Upper lobe of left lung (tissue), 6 donors: ENCODE results near the gene HAUS1. TPM values are rescaled to one million over a fixed set of nuclear protein-coding genes. Genes with fewer than 3 reads are reported as not detected.

Experiments
- ATAC-seq, 2 donors: fragments of 200-7000 bp; cut with Tn5 transposase; one replicate each; pipeline ENCODE4 v1.9.1; 2022; ENCODE audit warnings: mild to moderate bottlenecking in 2 of 2, moderate library complexity in 2 of 2; ENCODE audit not compliant: low FRiP score in 2 of 2
- DNase-seq, 2 donors: peaks; one replicate each; pipeline ENCODE4 v3.0.0-alpha.2; 2019 to 2020
- H3K27ac ChIP-seq, 4 donors: fragments of 200-600 bp; sonication (generic); one replicate each; pipeline ENCODE4 v1.5.1; 2016 to 2019
- H3K27me3 ChIP-seq, 4 donors: fragments of 200-600 bp; sonication (generic); one replicate each; pipeline ENCODE4 v1.5.1; 2017 to 2019
- H3K36me3 ChIP-seq, 4 donors: fragments of 200-600 bp; sonication (generic); one replicate each; pipeline ENCODE4 v1.5.1; 2016 to 2019
- H3K4me1 ChIP-seq, 4 donors: fragments of 200-600 bp; sonication (generic); one replicate each; pipeline ENCODE4 v1.5.1; 2018 to 2019
- H3K4me3 ChIP-seq, 4 donors: fragments of 200-600 bp; sonication (generic); one replicate each; pipeline ENCODE4 v1.5.1; 2017 to 2019; ENCODE audit warnings: mild to moderate bottlenecking in 2 of 4, moderate library complexity in 1 of 4
- H3K9me3 ChIP-seq, 4 donors: fragments of 200-600 bp; sonication (generic); one replicate each; pipeline ENCODE4 v1.5.1; 2018 to 2019
- EP300 ChIP-seq, 4 donors: sonication (generic); formaldehyde crosslinking; IDR thresholded peaks; one replicate each; pipeline ENCODE4 v1.5.1; 2017; ENCODE audit warnings: antibody characterized with exemption in 4 of 4, control low read depth in 2 of 4
- POLR2A ChIP-seq, 4 donors: fragments of 450-650 bp; IDR thresholded peaks; one replicate each; pipeline ENCODE4 v1.5.1; 2016 to 2017; ENCODE audit warnings: antibody characterized with exemption in 4 of 4, mild to moderate bottlenecking in 2 of 4
- POLR2AphosphoS5 ChIP-seq, 2 donors: sonication (generic); formaldehyde crosslinking; IDR thresholded peaks; one replicate each; pipeline ENCODE4 v1.5.1; 2017; ENCODE audit warnings: antibody characterized with exemption in 2 of 2
- WGBS, 2 donors: methylation state at CpG; one replicate each; pipeline ENCODE4 v1.1.5; 2017 to 2018; 5-methylcytosine and 5-hydroxymethylcytosine counted together
- total RNA-seq, 6 donors: library from RNA; depleted of rRNA in 4 of 6; stranded (reverse); fragments of >200 nt in 4 of 6; gene quantifications; one replicate each; pipeline versions ENCODE4 v1.1.0 to v1.2.1, GENCODE V29; 2016 to 2021
- TF ChIP-seq, protein P1 (sequence below), 6 experiments: fragments of 450-650 bp in 4 of 6; fragments of 200-600 bp in 2 of 6; sonication (generic) in 2 of 6; IDR thresholded peaks; one replicate each; pipeline ENCODE4 v1.5.1; 2016 to 2019; ENCODE audit warnings: antibody characterized with exemption in 6 of 6
- donor health status: DM: no; HTN: no; CAD: no; lungs with moderate emphysema.
- donor health status: DM: no; HTN: yes; CAD: no; lungs with severe emphysema.

HAUS1 gene
- total RNA-seq, 6 donors from 2014 or later = 16.0 to 41.9 (median 27.5) TPM

DNA sequence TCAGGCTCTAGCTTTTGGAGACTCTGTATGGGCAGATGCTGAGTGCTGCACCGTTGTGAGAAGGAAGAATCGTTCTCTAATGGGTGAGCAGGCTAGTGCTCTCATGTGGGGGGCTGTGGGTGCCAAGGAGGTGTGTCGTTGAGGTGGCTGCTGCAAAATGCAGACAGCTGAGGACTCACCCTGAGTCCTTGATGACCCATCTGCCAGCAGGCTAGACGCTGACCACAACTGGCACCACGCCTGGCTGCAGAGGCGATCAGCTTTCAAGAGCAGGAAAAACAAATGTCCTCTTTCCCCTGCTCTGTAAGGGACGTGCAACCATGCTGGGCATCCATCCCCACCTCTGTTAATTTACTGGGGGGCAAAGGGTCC is 48.2 kb downstream of the HAUS1 start:
- Histone ChIP-seq H3K4me1 (peaks cover 0 to 19% (median 12%) of the 10 kb centered on the region in 4 donors), H3K9me3 (no peaks in the 10 kb centered on the region), H3K4me3 (no peak overlapping the region), H3K36me3 (no peaks in the 10 kb centered on the region), H3K27me3 (no peaks in the 10 kb centered on the region), H3K27ac (no peak overlapping the region)
- DNase-seq = peak in 1 of 2 donors; percentile 28
- 75% methylated on average over 6 to 7 of the region's 7 CpGs for WGBS, 2 donors
- ATAC-seq = peak; percentile 25 to 27
- TF ChIP-seq EP300 (IDR thresholded peaks at IDR 0.05) (no peak), POLR2AphosphoS5 (IDR thresholded peaks at IDR 0.05) (no peak), POLR2A (IDR thresholded peaks at IDR 0.05) (no peak)
- TF ChIP-seq, protein P1, sequence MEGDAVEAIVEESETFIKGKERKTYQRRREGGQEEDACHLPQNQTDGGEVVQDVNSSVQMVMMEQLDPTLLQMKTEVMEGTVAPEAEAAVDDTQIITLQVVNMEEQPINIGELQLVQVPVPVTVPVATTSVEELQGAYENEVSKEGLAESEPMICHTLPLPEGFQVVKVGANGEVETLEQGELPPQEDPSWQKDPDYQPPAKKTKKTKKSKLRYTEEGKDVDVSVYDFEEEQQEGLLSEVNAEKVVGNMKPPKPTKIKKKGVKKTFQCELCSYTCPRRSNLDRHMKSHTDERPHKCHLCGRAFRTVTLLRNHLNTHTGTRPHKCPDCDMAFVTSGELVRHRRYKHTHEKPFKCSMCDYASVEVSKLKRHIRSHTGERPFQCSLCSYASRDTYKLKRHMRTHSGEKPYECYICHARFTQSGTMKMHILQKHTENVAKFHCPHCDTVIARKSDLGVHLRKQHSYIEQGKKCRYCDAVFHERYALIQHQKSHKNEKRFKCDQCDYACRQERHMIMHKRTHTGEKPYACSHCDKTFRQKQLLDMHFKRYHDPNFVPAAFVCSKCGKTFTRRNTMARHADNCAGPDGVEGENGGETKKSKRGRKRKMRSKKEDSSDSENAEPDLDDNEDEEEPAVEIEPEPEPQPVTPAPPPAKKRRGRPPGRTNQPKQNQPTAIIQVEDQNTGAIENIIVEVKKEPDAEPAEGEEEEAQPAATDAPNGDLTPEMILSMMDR (IDR thresholded peaks at IDR 0.05) = no peak

DNA sequence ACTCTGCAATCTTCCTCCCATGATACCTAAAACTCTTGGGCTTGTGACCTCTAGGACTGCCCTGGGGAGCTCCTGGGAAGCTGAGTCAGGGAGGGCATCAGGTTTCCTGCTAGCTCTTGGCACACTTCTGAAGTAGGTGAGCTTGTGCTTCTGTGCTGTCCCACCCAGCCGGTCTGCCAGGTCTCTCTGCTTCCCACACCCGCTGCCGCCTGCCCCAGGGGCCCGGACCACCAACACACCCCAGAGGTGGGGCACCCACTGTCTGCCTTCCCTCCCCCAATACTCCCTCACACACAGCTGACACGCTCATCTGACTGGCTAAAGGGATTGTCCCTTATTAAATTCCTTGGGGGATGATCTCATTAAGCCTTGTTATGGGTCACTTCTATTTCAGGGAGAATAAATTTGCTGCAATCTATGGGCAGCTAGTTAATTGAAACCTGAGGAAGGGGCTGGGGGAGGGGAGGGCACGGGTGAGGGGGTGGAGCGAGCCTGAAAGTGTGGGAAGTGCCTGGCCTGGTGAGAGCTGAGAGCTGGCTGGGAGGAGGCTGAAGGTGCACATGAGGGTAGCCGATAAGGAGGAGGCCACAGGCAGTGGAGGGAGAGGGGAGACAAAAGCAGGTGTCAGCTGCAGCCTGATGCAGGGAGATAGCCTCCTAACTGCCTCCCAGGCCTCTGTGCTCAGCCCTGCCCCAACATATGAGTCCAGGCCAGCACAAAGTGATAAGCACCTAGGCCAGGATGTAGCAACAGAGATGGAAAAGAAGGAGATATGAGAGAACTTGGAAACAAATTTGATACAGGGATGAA is 48.8 kb downstream of the HAUS1 start:
- no peak overlapping the region for H3K27ac ChIP-seq
- H3K4me1 ChIP-seq = peaks cover 0 to 19% (median 12%) of the 10 kb centered on the region in 4 donors
- WGBS, 2 donors = 55 to 67% methylated on average over 4 to 8 of the region's 8 CpGs
- TF ChIP-seq, protein P1 (IDR thresholded peaks at IDR 0.05) = no peak
- TF ChIP-seq EP300 (IDR thresholded peaks at IDR 0.05) = no peak
- no peak for TF ChIP-seq POLR2AphosphoS5 (IDR thresholded peaks at IDR 0.05)
- TF ChIP-seq POLR2A (IDR thresholded peaks at IDR 0.05) = no peak
- peak; percentile 68 to 69 for DNase-seq
- H3K9me3 ChIP-seq = no peaks in the 10 kb centered on the region
- H3K4me3 ChIP-seq = no peak overlapping the region
- H3K27me3 ChIP-seq = no peaks in the 10 kb centered on the region
- peak in 1 of 2 donors; percentile 7 for ATAC-seq
- H3K36me3 ChIP-seq = no peaks in the 10 kb centered on the region

DNA sequence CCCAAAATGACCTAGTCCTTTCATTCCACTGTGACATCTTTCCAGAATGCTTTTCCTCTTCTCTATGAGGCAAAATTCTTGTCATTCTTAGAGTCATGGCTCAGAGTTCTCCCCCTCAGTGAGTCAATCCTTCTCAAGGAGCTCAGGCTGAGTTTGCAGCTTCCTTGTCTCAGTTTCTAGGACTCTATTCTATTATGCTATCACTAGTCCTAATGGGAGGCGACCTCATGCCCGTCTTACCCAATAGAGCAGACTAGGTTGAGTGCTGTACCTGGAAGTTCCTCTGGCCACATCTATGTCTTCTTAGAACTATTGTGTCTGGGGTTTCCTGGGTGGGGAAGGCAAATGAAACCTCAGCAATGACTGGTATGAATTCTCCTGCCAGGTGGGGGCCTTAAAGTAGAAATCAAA is 51.5 kb downstream of the HAUS1 start:
- H3K27me3 ChIP-seq = no peaks in the 10 kb centered on the region
- no peaks in the 10 kb centered on the region for H3K36me3 ChIP-seq
- peaks cover 0 to 15% (median 1%) of the 10 kb centered on the region in 4 donors for H3K4me1 ChIP-seq
- DNase-seq (peak in 1 of 2 donors; percentile 28), ATAC-seq (peak; percentile 23 to 59)
- H3K4me3 ChIP-seq = no peak overlapping the region
- 67 to 93% methylated on average over 2 of the region's 2 CpGs for WGBS, 2 donors
- peak overlapping the region in 2 of 4 donors; percentile 39 to 42 for H3K27ac ChIP-seq
- no peak for TF ChIP-seq EP300 (IDR thresholded peaks at IDR 0.05)
- TF ChIP-seq POLR2AphosphoS5 (IDR thresholded peaks at IDR 0.05) = no peak
- no peak for TF ChIP-seq POLR2A (IDR thresholded peaks at IDR 0.05)
- TF ChIP-seq, protein P1 (IDR thresholded peaks at IDR 0.05) = no peak
- no peaks in the 10 kb centered on the region for H3K9me3 ChIP-seq

DNA sequence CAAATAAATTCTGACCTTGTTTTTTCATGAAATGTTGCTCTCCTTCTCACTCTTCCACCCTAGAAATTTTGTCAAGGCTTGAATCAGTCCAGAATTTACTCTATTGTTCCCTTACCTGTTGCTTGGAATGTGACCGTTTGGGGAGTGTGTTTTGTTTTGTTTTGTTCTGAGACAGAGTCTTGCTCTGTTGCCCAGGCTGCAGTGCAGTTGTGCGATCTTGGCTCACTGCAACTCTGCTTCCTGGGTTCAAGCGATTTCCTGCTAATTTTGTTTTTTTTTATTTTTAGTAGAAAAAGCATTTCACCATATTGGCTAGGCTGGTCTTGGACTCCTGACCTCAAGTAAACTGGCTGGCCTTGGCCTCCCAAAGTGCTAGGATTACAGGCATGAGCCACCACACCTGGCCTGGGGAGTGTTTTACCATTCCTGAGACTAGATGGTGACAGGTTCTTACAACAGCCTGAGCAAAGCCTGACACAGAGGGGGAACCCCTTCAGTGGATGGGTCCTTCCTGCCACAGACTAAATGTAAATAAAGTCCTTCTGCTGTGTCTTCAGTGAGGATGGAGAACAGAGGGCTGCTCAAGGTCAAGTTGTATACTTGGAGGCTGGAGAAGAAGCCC is 52.0 kb downstream of the HAUS1 start:
- H3K9me3 ChIP-seq = no peaks in the 10 kb centered on the region
- H3K27ac ChIP-seq = peak overlapping the region in 2 of 4 donors; percentile 39 to 42
- H3K36me3 ChIP-seq = no peaks in the 10 kb centered on the region
- TF ChIP-seq EP300 (IDR thresholded peaks at IDR 0.05) = no peak
- TF ChIP-seq, protein P1 (IDR thresholded peaks at IDR 0.05) = no peak
- TF ChIP-seq POLR2A (IDR thresholded peaks at IDR 0.05) = no peak
- no peak for TF ChIP-seq POLR2AphosphoS5 (IDR thresholded peaks at IDR 0.05)
- ATAC-seq (no peak), DNase-seq (no peak)
- no peaks in the 10 kb centered on the region for H3K27me3 ChIP-seq
- no peak overlapping the region for H3K4me3 ChIP-seq
- 86 to 90% methylated on average over 3 of the region's 3 CpGs for WGBS, 2 donors
- peaks cover 0 to 15% (median 1%) of the 10 kb centered on the region in 4 donors for H3K4me1 ChIP-seq
